SK-N-SH (cell line): Measurements from ENCODE around the gene RNF4. TPM values are rescaled to one million over a fixed set of nuclear protein-coding genes. Genes with fewer than 3 reads are reported as not detected.
"Not testable (repeated sequence)": the region's sequence is repeated elsewhere in the genome, so short reads cannot be mapped to it uniquely, and the experiment has no call there.

ENCODE experiments used
- CTCF ChIA-PET: fragments of 300-600, 350-600 bp; formaldehyde crosslinking; extraction: SDS; loops from one replicate; lab custom pipeline; 2021; lab: Yijun Ruan, JAX
- POLR2A ChIA-PET: fragments of 350-600 bp; sonication (Branson Sonifier 250); formaldehyde crosslinking; extraction: SDS; loops from one replicate; lab custom pipeline; 2020; ENCODE audit warnings: antibody characterized with exemption, inconsistent platforms; lab: Yijun Ruan, JAX
- DNase-seq: peaks from one replicate; pipeline ENCODE4 v3.0.0; 2012
- H2AFZ ChIP-seq: fragments of 200-600 bp; sonication (generic); 2 replicates; pipeline ENCODE4 v1.8.1; 2016; ENCODE audit warnings: antibody characterized with exemption, mild to moderate bottlenecking, low read depth
- H3F3A ChIP-seq: fragments of 200-600 bp; sonication (generic); replicated peaks from 2 replicates; pipeline ENCODE3; 2016; ENCODE audit warnings: antibody characterized with exemption, mild to moderate bottlenecking; ENCODE audit not compliant: insufficient read depth
- H3K27ac ChIP-seq, 2 experiments: fragments of 200-500 bp in 1 of 2; fragments of 200-600 bp in 1 of 2; sonication (Bioruptor generic) in 1 of 2; sonication (generic), shearing (Covaris generic) in 1 of 2; 2 replicates each; pipeline versions ENCODE4 v1.5.1 to v1.6.1; 2014 to 2016; ENCODE audit warnings: low read depth in 2 of 2, inconsistent platforms in 1 of 2, low read length in 1 of 2, mild to moderate bottlenecking in 1 of 2, mixed read lengths in 1 of 2
- H3K27me3 ChIP-seq: fragments of 200-600 bp; sonication (generic), shearing (Covaris generic); 2 replicates; pipeline ENCODE4 v1.6.1; 2016; ENCODE audit warnings: mixed run types; ENCODE audit not compliant: insufficient read depth
- H3K36me3 ChIP-seq, 2 experiments: fragments of 200-500 bp in 1 of 2; fragments of 200-600 bp in 1 of 2; sonication (Bioruptor generic) in 1 of 2; sonication (generic) in 1 of 2; replicated peaks in 1 of 2; 2 replicates each; pipeline versions ENCODE3 to v1.5.1; 2014 to 2016; ENCODE audit warnings: low read length in 1 of 2, mild to moderate bottlenecking in 1 of 2; ENCODE audit not compliant: insufficient read depth in 2 of 2, control insufficient read depth in 1 of 2
- H3K4me1 ChIP-seq, 2 experiments: fragments of 200-500 bp in 1 of 2; fragments of 200-600 bp in 1 of 2; sonication (Bioruptor generic) in 1 of 2; sonication (generic), shearing (Covaris generic) in 1 of 2; 2 replicates each; pipeline versions ENCODE4 v1.5.1 to v1.6.1; 2014 to 2016; ENCODE audit warnings: low read depth in 1 of 2, low read length in 1 of 2, mixed run types in 1 of 2; ENCODE audit not compliant: insufficient read depth in 2 of 2, control insufficient read depth in 1 of 2
- H3K4me2 ChIP-seq: fragments of 200-600 bp; sonication (generic), shearing (Covaris generic); 2 replicates; pipeline ENCODE4 v1.6.1; 2017; ENCODE audit warnings: mixed run types
- H3K4me3 ChIP-seq, 2 experiments: fragments of 200-500 bp in 1 of 2; fragments of 200-600 bp in 1 of 2; sonication (Bioruptor generic) in 1 of 2; sonication (generic), shearing (Covaris generic) in 1 of 2; 2 replicates each; pipeline versions ENCODE4 v1.5.1 to v1.8.1; 2014 to 2016; ENCODE audit warnings: low read depth in 2 of 2, inconsistent platforms in 1 of 2, low read length in 1 of 2, mild to moderate bottlenecking in 1 of 2, mixed read lengths in 1 of 2, moderate library complexity in 1 of 2
- H3K79me2 ChIP-seq: fragments of 200-600 bp; sonication (generic); 2 replicates; pipeline ENCODE4 v1.8.1; 2017; ENCODE audit warnings: mild to moderate bottlenecking; ENCODE audit not compliant: insufficient read depth
- H3K9ac ChIP-seq: fragments of 200-600 bp; sonication (generic); 2 replicates; pipeline ENCODE4 v1.6.1; 2017; ENCODE audit warnings: mixed run types
- H3K9me2 ChIP-seq: fragments of 200-600 bp; sonication (generic); 2 replicates; pipeline ENCODE4 v1.6.1; 2017; ENCODE audit warnings: mixed run types
- H3K9me3 ChIP-seq: fragments of 200-600 bp; sonication (generic); 2 replicates; pipeline ENCODE4 v1.6.1; 2017; ENCODE audit warnings: mixed run types, mild to moderate bottlenecking, moderate library complexity
- H4K20me1 ChIP-seq: fragments of 200-600 bp; sonication (generic); 2 replicates; pipeline ENCODE4 v1.6.1; 2017; ENCODE audit warnings: mild to moderate bottlenecking, mixed run types; ENCODE audit not compliant: insufficient read depth
- ELF1 ChIP-seq: IDR thresholded peaks from 2 replicates; pipeline ENCODE4 v1.4.0; 2012
- FOXM1 ChIP-seq: IDR thresholded peaks from 2 replicates; pipeline ENCODE4 v1.4.0; 2012; ENCODE audit warnings: low read depth, mild to moderate bottlenecking
- GABPA ChIP-seq: IDR thresholded peaks from 2 replicates; pipeline ENCODE4 v1.4.0; 2012; ENCODE audit warnings: low read depth, mild to moderate bottlenecking
- GATA2 ChIP-seq: sonication (generic); formaldehyde crosslinking; IDR thresholded peaks from 2 replicates; pipeline ENCODE4 v1.5.0; 2020; ENCODE audit warnings: mild to moderate bottlenecking, missing genetic modification reagents
- MEF2A ChIP-seq: IDR thresholded peaks from 2 replicates; pipeline ENCODE4 v1.4.0; 2012; ENCODE audit warnings: low read depth, borderline replicate concordance
- NFIC ChIP-seq: IDR thresholded peaks from 2 replicates; pipeline ENCODE4 v1.4.0; 2012; ENCODE audit warnings: borderline replicate concordance
- RAD21 ChIP-seq: IDR thresholded peaks from 2 replicates; pipeline ENCODE4 v1.6.1; 2012; ENCODE audit warnings: mild to moderate bottlenecking, low read length
- SMC3 ChIP-seq: IDR thresholded peaks from 2 replicates; pipeline ENCODE4 v1.6.1; 2012; ENCODE audit warnings: low read depth, low read length, improper control_type of control experiment
- YY1 ChIP-seq: IDR thresholded peaks from 2 replicates; pipeline ENCODE4 v1.4.0; 2012; ENCODE audit warnings: low read depth, mild to moderate bottlenecking
- WGBS: methylation state at CpG from one replicate; pipeline ENCODE4 v1.1.6; 2017; ENCODE audit warnings: low lambda C conversion rate; 5-methylcytosine and 5-hydroxymethylcytosine counted together
- polyA plus RNA-seq, 3 experiments: library from polyadenylated mRNA; depleted of rRNA; stranded (reverse); fragments of >200 nt; gene quantifications; 2 replicates each; pipeline ENCODE4 v1.2.3, GENCODE V29; 2012
- TF ChIP-seq, protein P1 (sequence below): IDR thresholded peaks from 2 replicates; pipeline ENCODE4 v1.4.0; 2012; ENCODE audit warnings: low read depth, borderline replicate concordance
- TF ChIP-seq, protein P2 (sequence below): IDR thresholded peaks from 2 replicates; pipeline ENCODE4 v1.4.0; 2012; ENCODE audit warnings: low read depth, borderline replicate concordance

Gene RNF4
- polyA plus RNA-seq, 1 of the 3 experiments (the other 2 are of a cell fraction) = 60.7 TPM

DNA sequence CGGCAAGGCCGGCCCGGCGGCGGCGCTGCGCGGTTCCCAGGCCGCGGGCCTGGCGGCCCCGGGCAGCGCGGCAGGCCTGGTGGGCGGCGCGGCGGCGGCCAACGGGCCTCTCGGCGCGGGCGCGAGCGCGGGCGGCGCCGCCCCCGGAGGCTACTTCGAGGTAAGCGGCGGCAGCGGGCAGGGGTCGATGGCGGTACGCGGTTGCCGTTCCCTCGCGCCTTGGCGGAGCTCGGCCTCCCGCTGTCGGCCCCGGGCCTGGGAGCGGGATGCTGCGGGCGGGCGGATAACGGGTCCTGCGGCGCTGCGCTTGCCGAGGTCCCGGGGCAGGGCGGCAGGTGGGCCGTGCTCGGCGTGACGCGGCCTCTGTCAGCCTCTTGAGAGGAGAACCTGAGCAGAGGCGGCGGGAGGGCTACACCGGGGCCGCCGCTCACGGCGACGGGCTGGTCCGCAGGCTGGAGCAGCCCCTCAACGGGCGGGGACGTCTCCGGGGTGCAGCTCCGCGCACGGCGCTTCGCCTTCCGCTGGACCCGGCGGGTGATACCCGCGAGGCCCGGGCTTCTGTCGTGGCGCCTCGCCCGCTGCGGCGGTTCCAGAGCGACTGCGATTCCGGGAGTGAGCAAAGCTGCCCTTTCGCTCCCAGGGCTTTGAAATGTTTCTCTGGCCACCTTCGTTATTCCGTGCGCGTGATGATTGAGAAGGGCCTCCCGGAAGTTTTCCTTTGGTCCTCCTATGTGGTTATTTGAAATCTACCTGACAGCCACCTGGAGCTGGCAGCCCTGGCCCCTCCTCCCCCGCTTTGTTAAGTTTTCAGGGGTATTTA lies 68.3 kb downstream of the RNF4 start:
- H3K4me1 ChIP-seq = peaks cover 3 to 5% of the 10 kb centered on the region in 2 experiments; a peak in 2 of 4 replicates
- no peaks in the 10 kb centered on the region for H3K27me3 ChIP-seq
- no peak overlapping the region; the same call in 1 of the 2 replicates for H2AFZ ChIP-seq
- H3K27ac ChIP-seq = peak overlapping the region; percentile 72 to 76
- H4K20me1 ChIP-seq = peaks cover 46% of the 10 kb centered on the region
- H3K36me3 ChIP-seq = peaks cover 0 to 7% of the 10 kb centered on the region in 2 experiments
- POLR2A ChIA-PET = no interaction called here
- CTCF ChIA-PET = interaction anchor here (1.2 kb wide), 1 partner anchor 15 kb away, joined by 3 read pairs; no protein-coding TSS in a partner anchor
- peak overlapping the region; percentile 77 for H3K4me2 ChIP-seq
- TF ChIP-seq YY1 (no peak), ELF1 (0 out of 2 replicates have a peak, but pooled peaks have one; percentile 9), RAD21 (no peak)
- DNase-seq = peak; percentile 75
- H3K4me3 ChIP-seq = peak overlapping the region; percentile 70 to 71
- no peaks in the 10 kb centered on the region for H3K9me3 ChIP-seq
- H3K9me2 ChIP-seq = no peaks in the 10 kb centered on the region
- WGBS = 0% methylated on average over 10 of the region's 103 CpGs
- peak overlapping the region; percentile 72 for H3K9ac ChIP-seq
- H3F3A ChIP-seq = peaks cover 3% of the 10 kb centered on the region
- peaks cover 56% of the 10 kb centered on the region for H3K79me2 ChIP-seq

DNA sequence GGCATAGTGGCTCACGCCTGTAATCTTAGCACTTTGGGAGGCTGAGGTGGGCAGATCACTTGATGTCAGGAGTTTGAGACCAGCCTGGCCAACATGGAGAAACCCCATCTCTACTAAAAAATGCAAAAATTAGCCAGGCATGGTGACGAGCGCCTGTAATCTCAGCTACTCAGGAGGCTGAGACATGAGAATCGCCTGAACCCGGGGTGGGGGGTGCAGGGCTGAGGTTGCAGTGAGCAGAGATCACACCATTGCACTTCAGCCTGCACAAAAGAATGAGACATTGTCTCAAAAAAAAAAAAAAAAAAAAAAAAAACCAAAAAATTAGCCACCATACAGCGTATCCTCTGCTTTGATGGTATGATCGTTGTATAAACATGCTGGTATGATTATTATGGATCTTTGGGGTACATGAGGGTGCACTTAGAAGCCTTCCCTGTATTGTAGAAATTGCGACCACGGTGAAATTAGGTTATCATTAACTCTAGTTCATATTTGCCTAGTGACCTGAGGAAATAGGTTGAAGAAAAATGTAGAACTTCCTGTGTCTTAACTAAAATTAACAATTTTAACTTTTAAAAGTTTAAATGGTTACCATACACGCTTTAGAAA lies 74.8 kb downstream of the RNF4 start:
- H3K4me3 ChIP-seq, H3K4me2 ChIP-seq, POLR2A ChIA-PET, DNase-seq, H3K9ac ChIP-seq, H2AFZ ChIP-seq, H3K36me3 ChIP-seq, H3K9me3 ChIP-seq, H3K9me2 ChIP-seq, H3K27ac ChIP-seq, H3K4me1 ChIP-seq, H3F3A ChIP-seq, H3K27me3 ChIP-seq: not testable (repeated sequence)
- peaks cover 100% of the 10 kb centered on the region for H3K79me2 ChIP-seq
- peaks cover 100% of the 10 kb centered on the region for H4K20me1 ChIP-seq
- CTCF ChIA-PET = interaction anchor here (0.7 kb wide), 1 partner anchor 115 kb away, joined by 3 read pairs; no protein-coding TSS in a partner anchor
- 88% methylated on average over 10 of the region's 10 CpGs for WGBS

DNA sequence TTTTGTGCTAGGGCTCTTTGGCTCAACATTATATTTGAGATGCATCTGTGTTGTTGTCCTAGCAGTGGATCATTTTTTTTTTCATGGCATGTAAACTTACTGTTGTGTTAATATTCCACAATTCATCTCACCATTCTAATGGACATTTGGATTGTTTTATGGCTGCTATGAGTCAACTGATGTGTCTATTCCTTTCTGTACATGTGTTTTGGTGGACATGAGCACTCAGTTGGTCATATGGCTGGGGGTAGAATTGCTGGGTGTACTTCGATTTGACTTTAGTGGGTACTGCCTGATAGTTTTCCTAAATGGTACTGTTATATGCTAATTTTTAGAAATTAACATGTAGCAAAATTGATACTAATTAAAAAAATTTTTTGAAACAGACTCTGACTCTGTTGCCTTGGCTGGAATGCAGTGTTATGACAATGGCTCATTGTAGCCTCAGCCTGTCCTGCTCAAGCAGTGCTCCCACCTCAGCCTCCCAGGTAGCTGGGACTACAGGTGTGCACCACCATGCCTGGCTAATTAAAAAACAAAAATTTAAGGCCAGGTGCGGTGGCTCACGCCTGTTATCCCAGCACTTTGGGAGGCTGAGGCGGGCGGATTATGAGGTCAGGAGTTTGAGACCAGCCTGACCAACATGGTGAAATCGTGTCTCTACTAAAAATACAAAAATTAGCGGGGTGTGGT lies 76.6 kb downstream of the RNF4 start:
- 91% methylated on average over 7 of the region's 7 CpGs for WGBS
- Histone ChIP-seq H3K36me3 (no peaks in the 10 kb centered on the region), H3K9me2 (no peaks in the 10 kb centered on the region), H3K4me2 (no peak overlapping the region), H3K4me1 (no peaks in the 10 kb centered on the region), H3K9ac (no peak overlapping the region), H3F3A (no peaks in the 10 kb centered on the region), H4K20me1 (peaks cover 97% of the 10 kb centered on the region), H3K9me3 (no peaks in the 10 kb centered on the region), H3K27me3 (no peaks in the 10 kb centered on the region), H2AFZ (no peak overlapping the region), H3K4me3 (no peak overlapping the region), H3K79me2 (peaks cover 100% of the 10 kb centered on the region), H3K27ac (no peak overlapping the region)
- ChIA-PET POLR2A (no interaction called here), CTCF (no interaction called here)
- TF ChIP-seq NFIC (no peak), SMC3 (no peak), GABPA (no peak), FOXM1 (no peak), MEF2A (no peak), GATA2 (CRISPR knock-in tag) (no peak)
- TF ChIP-seq, protein P1, sequence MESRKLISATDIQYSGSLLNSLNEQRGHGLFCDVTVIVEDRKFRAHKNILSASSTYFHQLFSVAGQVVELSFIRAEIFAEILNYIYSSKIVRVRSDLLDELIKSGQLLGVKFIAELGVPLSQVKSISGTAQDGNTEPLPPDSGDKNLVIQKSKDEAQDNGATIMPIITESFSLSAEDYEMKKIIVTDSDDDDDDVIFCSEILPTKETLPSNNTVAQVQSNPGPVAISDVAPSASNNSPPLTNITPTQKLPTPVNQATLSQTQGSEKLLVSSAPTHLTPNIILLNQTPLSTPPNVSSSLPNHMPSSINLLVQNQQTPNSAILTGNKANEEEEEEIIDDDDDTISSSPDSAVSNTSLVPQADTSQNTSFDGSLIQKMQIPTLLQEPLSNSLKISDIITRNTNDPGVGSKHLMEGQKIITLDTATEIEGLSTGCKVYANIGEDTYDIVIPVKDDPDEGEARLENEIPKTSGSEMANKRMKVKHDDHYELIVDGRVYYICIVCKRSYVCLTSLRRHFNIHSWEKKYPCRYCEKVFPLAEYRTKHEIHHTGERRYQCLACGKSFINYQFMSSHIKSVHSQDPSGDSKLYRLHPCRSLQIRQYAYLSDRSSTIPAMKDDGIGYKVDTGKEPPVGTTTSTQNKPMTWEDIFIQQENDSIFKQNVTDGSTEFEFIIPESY = no peak
- TF ChIP-seq, protein P2, sequence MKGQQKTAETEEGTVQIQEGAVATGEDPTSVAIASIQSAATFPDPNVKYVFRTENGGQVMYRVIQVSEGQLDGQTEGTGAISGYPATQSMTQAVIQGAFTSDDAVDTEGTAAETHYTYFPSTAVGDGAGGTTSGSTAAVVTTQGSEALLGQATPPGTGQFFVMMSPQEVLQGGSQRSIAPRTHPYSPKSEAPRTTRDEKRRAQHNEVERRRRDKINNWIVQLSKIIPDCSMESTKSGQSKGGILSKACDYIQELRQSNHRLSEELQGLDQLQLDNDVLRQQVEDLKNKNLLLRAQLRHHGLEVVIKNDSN = no peak
- no peak for DNase-seq
